ENCODE data around the gene CDH13.

- TF ChIP-seq, protein P1, sequence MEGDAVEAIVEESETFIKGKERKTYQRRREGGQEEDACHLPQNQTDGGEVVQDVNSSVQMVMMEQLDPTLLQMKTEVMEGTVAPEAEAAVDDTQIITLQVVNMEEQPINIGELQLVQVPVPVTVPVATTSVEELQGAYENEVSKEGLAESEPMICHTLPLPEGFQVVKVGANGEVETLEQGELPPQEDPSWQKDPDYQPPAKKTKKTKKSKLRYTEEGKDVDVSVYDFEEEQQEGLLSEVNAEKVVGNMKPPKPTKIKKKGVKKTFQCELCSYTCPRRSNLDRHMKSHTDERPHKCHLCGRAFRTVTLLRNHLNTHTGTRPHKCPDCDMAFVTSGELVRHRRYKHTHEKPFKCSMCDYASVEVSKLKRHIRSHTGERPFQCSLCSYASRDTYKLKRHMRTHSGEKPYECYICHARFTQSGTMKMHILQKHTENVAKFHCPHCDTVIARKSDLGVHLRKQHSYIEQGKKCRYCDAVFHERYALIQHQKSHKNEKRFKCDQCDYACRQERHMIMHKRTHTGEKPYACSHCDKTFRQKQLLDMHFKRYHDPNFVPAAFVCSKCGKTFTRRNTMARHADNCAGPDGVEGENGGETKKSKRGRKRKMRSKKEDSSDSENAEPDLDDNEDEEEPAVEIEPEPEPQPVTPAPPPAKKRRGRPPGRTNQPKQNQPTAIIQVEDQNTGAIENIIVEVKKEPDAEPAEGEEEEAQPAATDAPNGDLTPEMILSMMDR (conservative IDR thresholded peaks at IDR 0.05; ENCODE audit: low read depth, low read length): no peak
- TF ChIP-seq EZH2 (IDR thresholded peaks at IDR 0.05; ENCODE audit: borderline replicate concordance, low read depth, low read length, poor library complexity, severe bottlenecking): no peak
These were observed 1106.5 kb downstream of the CDH13 start for GRCh38 chr16:83733301-83733700.

Measured in A673 (cell line).